HG03565 (cell line): ENCODE data around the gene PTGES2.
A peak's percentile ranks its signal among the peaks of the same experiment; 100 is the strongest.

ENCODE experiments used
- ATAC-seq: cut with Tn5 transposase; IDR thresholded peaks from one replicate; pipeline ENCODE4 v1.9.1; 2021; ENCODE audit warnings: mild to moderate bottlenecking, moderate library complexity; ENCODE audit not compliant: unreplicated experiment

The PTGES2 gene

DNA sequence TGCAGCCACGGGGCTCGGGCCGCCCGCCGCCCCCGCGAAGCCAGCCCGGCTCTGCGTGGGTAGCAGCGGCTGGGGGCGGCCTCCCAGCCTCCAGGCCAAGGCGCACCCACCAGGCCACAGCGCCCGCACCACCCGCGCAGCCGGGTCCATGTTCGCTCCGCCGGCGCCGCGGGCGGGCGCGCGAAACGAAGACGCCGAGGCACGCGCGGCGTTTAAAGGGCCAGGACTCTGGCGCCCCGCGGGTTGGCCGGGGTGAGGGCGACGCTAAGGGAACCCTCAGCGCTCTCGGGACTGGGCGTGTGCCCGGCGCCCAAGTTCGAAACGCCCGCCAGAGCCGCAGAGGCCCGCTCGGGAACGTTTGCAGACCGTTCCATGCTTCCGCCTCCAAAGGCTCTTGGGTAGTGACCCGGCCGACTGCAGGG, at the start of gene PTGES2:
TSS of gene PTGES2 (minus strand) at position 162 of the 422 bp plus-strand sequence. CDS start at position 150, 12 bp downstream.
- ATAC-seq: peak; percentile 50

DNA sequence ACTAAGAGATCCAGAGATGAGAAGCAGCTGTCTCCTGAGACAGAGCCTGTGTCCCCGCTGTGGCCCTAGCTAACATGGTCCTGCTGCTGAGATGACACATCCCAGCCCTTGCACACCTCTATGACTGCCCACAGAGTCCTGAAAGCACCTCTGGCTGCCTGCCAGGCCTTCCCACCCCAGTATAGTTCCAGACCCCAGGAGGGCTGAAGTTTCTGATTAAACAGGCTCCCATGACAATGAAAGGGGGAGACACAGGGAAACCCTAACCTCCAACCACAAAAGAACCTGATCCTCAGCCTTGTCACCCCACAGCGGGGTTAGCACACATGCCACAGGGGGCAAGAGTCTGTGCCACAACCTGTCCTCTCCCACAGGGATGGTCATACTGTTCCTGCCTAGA, 48.2 kb upstream of the PTGES2 start:
- no peak for ATAC-seq

DNA sequence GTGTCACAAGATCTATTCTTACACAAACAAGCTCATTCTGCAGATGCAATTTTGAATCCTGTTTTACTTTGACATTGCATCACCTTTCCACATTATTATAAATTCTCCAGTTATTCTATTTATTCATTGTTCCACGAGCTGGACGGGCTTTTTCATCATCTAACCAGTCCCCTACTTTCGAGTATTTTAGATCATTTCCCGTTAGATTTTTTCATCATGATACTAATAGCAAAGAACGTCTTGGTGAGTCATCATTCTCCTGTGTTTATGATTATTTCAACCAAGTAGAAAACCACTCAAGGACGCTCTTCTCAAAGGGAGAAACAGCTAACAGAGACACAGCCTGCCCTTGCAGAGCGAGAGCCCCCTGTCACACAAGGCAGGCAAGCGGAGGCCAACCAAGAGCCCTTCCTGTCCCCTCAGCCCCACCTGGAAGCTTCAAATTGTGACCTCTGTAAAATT, 47.6 kb upstream of the PTGES2 start:
- ATAC-seq: no peak

DNA sequence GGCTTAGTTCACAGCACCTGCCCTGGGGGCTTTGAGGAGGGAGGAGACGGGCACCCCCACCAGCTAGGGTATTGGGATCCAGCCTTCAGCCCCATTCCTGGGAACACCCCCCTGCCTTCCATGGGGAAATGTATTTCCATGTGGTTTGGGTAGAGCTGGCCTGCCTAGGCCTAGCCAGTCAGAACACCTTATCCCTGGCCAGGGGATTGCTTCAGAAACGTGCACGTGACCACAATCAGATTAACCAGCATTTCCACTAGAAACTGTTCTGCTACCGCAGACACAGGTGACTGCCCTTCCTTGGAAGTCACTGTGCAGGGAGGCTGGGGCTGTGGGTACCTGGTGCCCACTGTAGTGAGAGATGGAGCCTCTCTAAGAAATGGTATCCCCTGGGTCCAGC, 46.5 kb upstream of the PTGES2 start:
- ATAC-seq: no peak

DNA sequence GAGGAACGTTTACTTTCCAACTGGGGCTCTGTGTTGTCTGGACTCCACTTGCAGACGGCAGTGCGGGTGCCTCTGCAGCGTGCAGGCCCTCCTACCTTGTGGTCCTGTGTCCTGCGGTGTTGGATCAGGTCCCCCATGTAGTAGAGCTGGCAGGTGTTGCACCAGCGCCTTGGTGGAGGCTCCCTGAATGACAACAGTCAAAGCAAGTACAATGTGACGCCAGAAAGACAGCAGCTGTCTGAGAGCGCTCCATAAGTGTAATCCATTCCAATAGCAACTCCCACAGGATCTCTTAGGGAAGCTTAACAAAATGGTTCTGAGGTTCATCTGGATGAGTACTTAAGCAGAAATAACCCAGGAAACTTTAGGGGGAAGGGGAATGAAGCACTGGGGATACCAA, 42.4 kb upstream of the PTGES2 start:
- no peak for ATAC-seq

DNA sequence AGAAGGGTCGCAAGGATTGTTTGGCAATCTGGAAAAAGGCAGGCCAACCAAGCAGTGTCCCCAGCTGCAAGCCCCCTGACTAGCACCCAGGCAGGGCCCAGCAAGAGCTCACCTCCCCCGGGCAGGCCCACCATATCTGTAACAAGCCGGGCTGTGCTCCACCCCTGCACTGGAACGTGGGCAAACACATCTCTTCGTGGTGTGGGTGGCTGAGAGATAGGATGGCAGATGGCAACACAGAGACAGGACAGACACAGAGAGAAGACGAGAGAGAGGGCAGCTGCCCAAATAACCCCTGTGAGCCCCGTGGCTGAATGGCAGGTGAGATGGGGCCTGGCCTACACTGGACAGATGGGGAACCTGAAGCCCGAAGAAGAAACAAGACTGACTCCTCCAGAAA, 42.0 kb upstream of the PTGES2 start:
- ATAC-seq: no peak

DNA sequence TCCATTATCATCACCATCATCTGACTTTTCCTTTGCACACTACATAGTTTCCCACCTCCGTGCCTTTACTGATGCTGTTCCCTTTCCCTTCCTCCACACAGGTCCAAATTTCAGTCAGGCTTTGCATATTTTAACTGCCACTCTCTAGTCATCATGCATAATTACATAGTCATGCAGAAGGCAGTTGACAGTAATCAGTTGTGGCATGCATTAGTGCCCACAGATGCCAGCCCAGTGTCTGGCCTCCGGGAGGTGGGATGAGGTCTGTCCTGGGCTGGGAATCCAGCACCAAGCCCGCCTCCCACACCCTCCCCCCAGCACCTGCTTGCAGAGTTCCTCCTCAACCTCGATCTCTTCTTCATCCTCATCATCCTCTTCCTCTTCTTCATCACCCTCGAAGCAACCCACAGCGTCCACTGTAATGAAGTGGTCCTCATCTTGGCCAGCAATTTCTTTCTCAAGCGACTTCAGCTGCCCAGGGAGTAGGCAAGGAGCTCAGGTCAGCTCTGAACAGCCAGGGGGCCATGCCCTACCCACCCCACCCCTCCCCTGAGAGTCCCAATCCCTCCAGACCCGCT, 41.3 kb upstream of the PTGES2 start:
- ATAC-seq: no peak

DNA sequence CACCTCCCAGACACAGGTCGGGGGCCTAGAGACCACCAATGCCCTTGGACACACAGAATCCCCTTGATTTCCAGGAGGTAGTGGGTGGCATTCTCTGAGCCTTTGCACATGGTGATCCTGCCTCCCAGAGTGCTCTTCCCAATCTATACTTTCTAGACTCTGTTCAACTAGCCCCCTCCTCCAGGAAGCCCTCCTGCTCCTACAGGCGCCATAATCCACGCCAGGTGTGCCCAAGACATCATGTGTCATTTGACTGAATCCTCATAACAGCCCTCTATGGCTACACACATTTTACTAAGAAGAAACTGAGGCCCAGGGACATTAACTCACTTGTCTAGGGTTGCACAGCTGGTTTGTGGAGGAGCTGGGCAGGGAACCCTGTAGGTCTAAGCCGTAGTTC, 39.7 kb upstream of the PTGES2 start:
- no peak for ATAC-seq

DNA sequence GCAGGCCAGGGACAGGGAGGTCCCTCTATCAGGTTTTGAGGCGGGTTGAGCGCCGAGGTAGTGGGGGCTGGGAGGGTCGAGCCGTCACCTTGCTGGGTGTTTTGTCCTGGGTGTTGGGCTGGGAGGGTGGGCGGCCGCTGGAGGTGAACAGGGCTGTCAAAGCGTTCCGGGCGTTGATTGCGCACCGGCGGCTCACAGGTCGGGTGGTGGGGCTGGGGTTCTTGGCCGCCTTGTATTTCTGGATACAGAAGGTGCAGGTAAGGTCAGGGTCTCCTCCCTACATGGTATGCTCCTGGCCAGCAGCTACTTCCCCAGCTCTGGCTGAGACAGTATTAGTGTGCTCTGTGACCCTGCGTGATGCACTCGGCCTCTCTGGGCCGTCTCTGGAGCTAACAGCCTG, 38.6 kb upstream of the PTGES2 start:
- ATAC-seq: no peak

DNA sequence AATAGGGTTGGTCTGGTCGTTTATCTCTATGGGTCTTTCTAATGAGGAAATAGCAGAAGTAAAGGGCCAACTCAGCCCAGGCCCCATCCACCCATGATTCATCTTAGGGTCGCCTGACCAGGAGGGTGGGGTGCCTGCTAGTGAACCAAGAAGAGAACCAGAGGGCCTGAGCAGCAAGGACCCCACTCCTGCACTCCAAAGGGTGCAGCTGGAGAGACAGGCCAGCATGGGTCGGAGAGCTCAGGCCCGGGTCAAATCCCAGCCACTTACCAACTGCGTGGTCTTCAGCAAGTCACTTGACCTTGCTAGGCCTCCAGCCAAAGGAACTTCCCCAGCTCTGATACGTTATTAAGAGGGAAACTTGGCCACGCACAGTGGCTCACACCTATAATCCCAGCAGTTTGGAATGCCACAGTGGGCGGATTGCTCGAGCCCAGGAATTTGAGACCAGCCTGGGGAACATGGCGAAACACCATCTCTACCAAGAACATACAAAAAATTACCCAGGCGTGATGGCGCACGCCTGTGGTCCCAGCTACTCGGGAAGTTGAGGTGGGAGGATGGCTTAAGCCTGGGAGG, 36.9 kb upstream of the PTGES2 start:
- no peak for ATAC-seq

DNA sequence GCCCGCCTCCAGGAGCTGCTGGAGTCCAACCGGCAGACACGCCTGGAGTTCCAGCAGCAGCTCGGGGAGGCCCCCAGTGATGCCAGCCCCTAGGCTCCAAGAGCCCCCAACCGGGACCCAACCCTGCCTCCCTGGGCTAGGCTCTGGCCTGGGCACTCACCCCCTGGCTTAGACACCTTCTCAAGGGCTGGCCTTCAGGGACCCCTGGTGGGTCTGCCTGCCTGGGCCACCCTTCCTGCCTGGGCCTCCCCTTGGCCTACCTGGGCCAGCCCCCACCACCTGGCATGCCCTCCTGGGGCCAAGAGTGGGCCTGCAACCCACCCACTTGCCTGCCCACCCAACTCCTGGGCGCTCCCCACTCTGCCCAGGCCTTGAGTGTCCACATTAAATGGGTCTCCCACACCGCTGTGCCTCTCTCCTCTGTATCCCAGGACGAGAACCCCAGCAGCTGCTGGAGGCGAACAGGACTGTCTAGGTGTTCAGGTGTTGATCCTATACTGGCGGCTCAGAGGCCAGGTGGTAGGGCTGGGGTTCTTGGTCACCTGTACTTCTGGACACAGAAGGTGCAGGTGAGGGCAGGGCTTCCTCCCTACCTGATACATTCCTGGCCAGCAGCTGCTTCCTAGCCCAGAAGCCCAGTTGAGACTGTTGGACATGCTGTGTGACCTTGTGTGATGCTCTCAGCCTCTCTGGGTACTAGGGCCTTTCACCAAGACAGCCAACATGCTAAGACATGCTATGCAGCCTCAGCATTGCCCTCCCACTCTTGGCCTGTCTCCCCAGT, 36.2 kb upstream of the PTGES2 start:
- no peak for ATAC-seq

DNA sequence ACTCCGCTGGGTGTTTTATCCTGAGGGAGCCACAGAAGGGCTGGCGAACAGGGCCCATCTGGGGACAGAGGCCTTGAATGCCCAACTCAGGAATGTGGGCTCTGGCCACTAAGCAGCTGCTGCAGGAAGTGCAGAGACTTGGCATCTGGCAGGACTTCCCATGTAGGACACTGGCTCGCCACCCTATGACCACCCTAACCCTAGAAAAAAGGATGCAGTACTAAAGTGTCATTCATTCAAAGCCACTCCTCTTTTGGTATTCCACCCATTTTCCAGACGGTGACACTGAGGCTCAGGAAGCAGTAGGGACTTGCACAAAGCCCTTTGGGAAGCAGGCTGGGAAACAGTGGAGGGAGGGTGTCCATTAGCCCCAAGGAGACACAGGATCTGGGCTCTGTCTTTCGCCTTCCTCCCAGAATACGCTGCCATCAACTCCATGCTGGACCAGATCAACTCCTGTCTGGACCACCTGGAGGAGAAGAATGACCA, 35.5 kb upstream of the PTGES2 start:
- ATAC-seq: no peak

DNA sequence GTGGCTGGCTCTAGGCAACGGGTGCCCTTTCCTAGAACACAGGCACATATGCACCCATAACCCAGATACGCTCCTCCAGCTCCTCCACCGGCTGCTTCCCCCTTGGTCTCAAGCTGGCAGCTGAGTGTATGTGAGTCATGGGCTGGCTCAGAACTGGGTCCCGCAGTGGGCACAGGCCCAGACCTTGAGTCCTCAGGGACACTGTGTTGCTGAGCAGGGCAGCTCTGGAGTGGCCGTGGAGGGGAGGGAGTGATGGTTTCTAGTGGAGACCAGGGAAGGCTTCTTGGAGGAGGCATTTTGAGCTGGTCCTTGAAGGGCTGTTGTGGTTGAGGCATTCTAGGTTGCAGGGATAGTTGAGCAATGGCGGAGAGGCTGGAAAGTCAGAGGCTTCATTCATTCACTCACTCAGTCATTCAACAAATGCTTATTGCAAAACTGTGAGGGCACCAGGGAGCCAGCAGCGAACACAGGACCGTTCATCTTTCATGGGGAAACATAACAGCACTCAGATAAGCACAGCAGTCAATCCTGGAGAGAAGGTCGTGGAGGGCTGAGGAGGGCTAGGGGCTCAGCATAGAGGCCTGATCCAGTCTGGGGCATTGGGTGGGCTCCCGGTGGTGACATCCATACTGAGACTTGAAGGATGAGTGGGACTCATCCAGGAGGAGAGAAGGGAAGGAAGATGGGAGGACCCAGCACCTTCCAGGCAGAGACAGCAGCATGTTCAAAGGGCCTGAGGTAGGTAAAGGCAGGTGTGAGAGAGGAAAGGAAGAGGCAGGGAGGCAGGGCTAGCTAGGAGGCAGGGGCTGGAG, 34.9 kb upstream of the PTGES2 start:
- no peak for ATAC-seq

DNA sequence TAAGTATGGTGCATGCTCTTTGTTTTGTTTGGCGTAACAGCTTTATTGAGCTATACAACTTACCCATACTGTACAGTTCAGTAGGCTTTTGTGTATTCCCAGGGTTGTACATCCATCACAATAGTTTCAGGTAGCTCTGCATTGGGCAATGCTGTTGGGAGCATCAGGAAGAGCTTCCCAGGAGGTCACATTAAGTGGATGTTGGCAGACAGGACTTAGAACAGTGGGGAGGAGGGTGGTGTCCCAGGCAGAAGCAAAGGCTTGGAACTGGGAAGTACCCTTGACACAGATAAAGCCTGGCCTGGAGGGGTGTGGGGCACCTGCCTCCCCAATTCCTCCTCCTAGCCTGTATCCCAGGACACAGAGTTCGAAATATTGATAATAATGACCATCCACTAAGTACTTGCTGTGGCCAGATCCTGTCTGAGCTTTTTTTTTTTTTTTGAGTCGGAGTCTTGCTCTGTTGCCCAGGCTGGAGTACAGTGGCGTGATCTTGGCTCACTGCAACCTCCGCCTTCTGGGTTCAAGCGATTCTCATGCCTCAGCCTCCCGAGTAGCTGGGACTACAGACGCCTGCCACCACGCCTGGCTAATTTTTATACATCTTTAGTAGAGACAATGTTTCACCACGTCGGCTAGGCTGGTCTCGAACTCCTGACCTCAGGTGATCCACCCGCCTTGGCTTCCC, 33.8 kb upstream of the PTGES2 start:
- no peak for ATAC-seq

DNA sequence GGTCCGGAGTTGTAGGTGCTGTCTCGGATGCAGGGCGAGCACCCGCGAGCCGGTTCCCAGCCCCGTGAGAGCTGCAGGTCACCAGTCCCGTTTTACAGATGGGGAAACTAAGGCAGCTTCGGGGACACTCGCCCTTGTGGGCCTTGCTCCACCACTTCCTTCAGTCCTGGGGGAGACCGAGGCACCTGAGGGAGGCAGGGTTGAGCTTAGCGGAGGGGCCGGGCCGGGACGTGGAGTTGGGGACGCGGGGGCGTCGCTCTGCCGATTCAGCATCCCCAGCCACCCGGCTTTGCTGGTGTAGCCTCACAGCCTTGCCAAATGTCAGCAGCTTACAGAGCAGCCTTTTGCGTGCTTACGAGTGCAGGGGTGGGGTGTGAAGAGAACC, 33.1 kb upstream of the PTGES2 start:
- peak; percentile 4 for ATAC-seq

DNA sequence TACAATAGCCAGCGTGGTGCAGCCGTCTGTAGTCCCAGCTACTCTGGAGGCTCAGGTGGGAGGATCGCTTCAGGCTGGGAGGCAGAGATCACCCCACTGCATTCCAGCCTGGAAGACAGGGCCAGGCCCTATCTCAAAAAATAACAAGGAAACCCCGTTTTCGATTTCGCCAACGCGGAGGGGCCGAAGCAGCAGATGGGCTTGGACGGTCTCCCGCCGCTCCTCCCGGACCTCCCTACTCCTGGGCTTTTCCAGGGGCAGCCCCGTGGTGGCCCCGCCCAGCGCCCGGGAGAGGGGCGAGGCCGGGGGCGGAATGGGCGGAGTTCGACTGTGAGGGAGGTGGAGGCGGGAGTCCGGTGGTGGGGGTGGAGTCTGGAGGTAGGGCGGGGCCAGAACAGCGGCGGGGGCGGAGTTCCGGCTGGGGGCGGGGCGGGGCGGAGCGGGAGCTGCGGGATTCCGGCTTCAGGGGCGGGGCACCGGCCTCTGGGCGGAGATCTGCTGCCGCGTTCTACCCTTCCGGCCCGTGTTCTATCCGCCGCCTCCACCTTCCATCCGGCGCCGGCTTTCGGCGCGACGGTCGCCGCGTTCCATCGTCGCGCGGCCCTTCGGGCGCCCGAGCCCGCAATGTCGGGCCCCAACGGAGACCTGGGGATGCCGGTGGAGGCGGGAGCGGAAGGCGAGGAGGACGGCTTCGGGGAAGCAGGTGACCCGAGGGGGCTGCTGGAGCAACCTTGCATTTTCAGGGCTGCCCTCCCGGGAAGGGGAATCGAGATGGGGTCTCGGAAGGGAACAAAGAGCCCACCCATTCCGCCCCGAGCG, 32.5 kb upstream of the PTGES2 start, which contains the start of gene BBLN:
TSS of gene BBLN (plus strand) at position 482 of the 819 bp plus-strand sequence. CDS start at position 625, 143 bp downstream.
- peak; percentile 70 for ATAC-seq

DNA sequence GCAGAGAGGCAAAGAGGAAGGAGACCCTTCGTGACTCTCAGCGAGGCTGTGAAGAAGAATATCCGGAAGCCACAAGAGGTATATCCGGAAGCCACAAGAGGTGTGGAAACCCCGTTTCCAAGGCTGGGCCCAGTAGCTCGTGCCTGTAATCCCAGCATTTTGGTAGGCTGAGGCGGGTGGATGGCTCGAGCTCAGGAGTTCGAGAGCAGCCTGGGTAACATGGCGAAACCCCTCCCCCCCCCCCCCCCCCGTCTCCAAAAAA, 31.9 kb upstream of the PTGES2 start:
- no peak for ATAC-seq

DNA sequence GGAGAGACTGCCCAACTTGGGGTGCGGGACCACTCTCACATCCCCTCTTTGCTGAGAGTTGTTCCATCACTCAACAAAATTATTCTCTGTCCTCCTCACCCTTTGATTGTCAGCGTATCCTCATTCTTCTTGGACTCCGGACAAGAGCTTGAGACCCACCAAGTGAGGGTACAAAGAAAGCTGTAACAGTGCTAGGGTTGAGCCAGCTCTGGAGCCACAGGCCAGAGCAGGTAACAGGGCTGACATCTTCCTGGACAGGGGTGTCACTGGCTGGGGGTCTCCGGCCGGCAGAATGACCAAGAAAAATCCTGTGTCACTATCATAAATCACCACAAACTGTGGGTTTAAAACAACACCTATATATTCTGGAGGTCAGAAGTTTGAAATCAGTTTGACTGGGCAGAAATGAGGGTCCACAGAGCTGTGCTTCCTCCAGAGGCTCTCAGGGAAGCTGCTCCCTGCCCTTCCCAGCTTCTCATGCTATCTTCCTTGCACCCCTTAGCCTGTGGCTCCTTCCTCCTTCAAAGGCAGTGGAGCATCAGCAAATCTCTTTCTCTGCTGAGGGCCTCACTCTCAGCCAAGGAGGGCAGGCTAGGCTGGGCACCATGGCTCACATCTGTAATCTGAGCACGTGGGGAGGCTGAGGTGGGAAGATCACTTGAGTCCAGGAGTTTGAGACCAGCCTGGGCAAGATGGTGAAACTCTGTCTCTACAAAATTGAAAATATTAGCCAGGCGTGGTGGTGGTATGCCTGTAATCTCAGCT, 28.4 kb upstream of the PTGES2 start:
- ATAC-seq: no peak
